HepG2 (cell line): ENCODE data around the gene DBNDD2. TPM values are rescaled to one million over a fixed set of nuclear protein-coding genes. Genes with fewer than 3 reads are reported as not detected.
A peak's percentile ranks its signal among the peaks of the same experiment; 100 is the strongest.

Experiments used
- DNMT1 ChIP-seq: sonication (generic); formaldehyde crosslinking; IDR thresholded peaks from 2 replicates; pipeline ENCODE4 v1.5.1; 2020; ENCODE audit warnings: mild to moderate bottlenecking, missing genetic modification reagents
- ELF1 ChIP-seq: sonication (generic); formaldehyde crosslinking; IDR thresholded peaks from 2 replicates; pipeline ENCODE4 v1.4.0; 2020; ENCODE audit warnings: missing genetic modification reagents
- ESRRA ChIP-seq: sonication (generic); formaldehyde crosslinking; IDR thresholded peaks from 2 replicates; pipeline ENCODE4 v1.5.1; 2020; ENCODE audit warnings: mild to moderate bottlenecking, low read depth, missing genetic modification reagents
- FOXP4 ChIP-seq: sonication (generic); formaldehyde crosslinking; IDR thresholded peaks from 2 replicates; pipeline ENCODE4 v1.4.0; 2020; ENCODE audit warnings: missing genetic modification reagents
- HIVEP1 ChIP-seq: sonication (generic); formaldehyde crosslinking; IDR thresholded peaks from 2 replicates; pipeline ENCODE4 v1.4.0; 2020; ENCODE audit warnings: mild to moderate bottlenecking, missing genetic modification reagents
- HOMEZ ChIP-seq: IDR thresholded peaks from 2 replicates; pipeline ENCODE4 v1.6.1; 2016; ENCODE audit warnings: low read depth
- MED1 ChIP-seq: sonication (generic); formaldehyde crosslinking; IDR thresholded peaks from 2 replicates; pipeline ENCODE4 v1.4.0; 2020; ENCODE audit warnings: missing genetic modification reagents
- MXD4 ChIP-seq: IDR thresholded peaks from 2 replicates; pipeline ENCODE4 v1.6.1; 2016; ENCODE audit warnings: mild to moderate bottlenecking, missing biosample characterization, missing genetic modification reagents
- NFE2L2 ChIP-seq: fragments of 150-350 bp; IDR thresholded peaks from 2 replicates; pipeline ENCODE4 v1.6.1; 2014; ENCODE audit warnings: low read length
- THAP8 ChIP-seq: sonication (generic); formaldehyde crosslinking; IDR thresholded peaks from 2 replicates; pipeline ENCODE4 v1.5.1; 2020; ENCODE audit warnings: missing genetic modification reagents, mild to moderate bottlenecking, borderline replicate concordance
- YY1 ChIP-seq: IDR thresholded peaks from 2 replicates; pipeline ENCODE4 v1.6.1; 2011; ENCODE audit warnings: low read length, low read depth, moderate library complexity, mild to moderate bottlenecking; ENCODE audit not compliant: insufficient read depth, insufficient replicate concordance
- ZBTB37 ChIP-seq: sonication (generic); formaldehyde crosslinking; IDR thresholded peaks from 2 replicates; pipeline ENCODE4 v1.4.0; 2020; ENCODE audit warnings: mild to moderate bottlenecking, missing genetic modification reagents
- ZHX2 ChIP-seq, 2 experiments: sonication (generic) in 1 of 2; formaldehyde crosslinking in 1 of 2; IDR thresholded peaks; 2 replicates each; pipeline versions ENCODE4 v1.6.1 to v1.9.0; 2014 to 2022; ENCODE audit warnings: antibody characterized with exemption in 1 of 2, borderline replicate concordance in 1 of 2, inconsistent platforms in 1 of 2, low read depth in 1 of 2, missing genetic modification reagents in 1 of 2
- ZNF34 ChIP-seq: sonication (generic); formaldehyde crosslinking; IDR thresholded peaks from 2 replicates; pipeline ENCODE4 v1.4.0; 2020; ENCODE audit warnings: mild to moderate bottlenecking, missing genetic modification reagents, borderline replicate concordance
- ZNF570 ChIP-seq: sonication (generic); formaldehyde crosslinking; IDR thresholded peaks from 2 replicates; pipeline ENCODE4 v1.4.0; 2020; ENCODE audit warnings: mild to moderate bottlenecking, missing genetic modification reagents, borderline replicate concordance
- ZZZ3 ChIP-seq: sonication (generic); formaldehyde crosslinking; IDR thresholded peaks from 2 replicates; pipeline ENCODE4 v1.4.0; 2020; ENCODE audit warnings: missing genetic modification reagents, mild to moderate bottlenecking, borderline replicate concordance
- polyA plus RNA-seq, 8 experiments: library from polyadenylated mRNA; depleted of rRNA in 3 of 8; stranded (reverse) in 7 of 8; unstranded in 1 of 8; fragments of >200 nt; fragmentation: Illumina TruSeq in 4 of 8; extraction: Trizol in 4 of 8; gene quantifications; 2 replicates each; pipeline versions ENCODE4 v1.2.1 to v1.2.3, GENCODE V29; 2011 to 2016; ENCODE audit warnings: low read depth in 4 of 8, missing spikeins in 1 of 8, mixed read lengths in 1 of 8; ENCODE audit not compliant: insufficient read depth in 1 of 8
- total RNA-seq, 5 experiments: library from RNA; depleted of rRNA; stranded (reverse); fragments of >200 nt; fragmentation: Illumina TruSeq; extraction: Trizol; gene quantifications; 2 replicates each; pipeline ENCODE4 v1.2.3, GENCODE V29; 2016; ENCODE audit warnings: low read depth in 1 of 5

Gene DBNDD2
- total and polyA plus RNA-seq, 2 of the 13 experiments (the other 11 are each of a cell fraction or from before 2014, with no cell fraction given) = 16.7 to 47.6 TPM

GRCh38 chr20:45362804-45363610 lies 45.1 kb upstream of the DBNDD2 start, which contains the start of gene SYS1 (continued):
- TF ChIP-seq ZNF570 (CRISPR knock-in tag) (no peak), ZZZ3 (CRISPR knock-in tag) (peak; percentile 88), HOMEZ (CRISPR knock-in tag) (peak; percentile 89), ELF1 (CRISPR knock-in tag) (peak; percentile 98), NFE2L2 (peak; percentile 28; the same call in 1 of the 2 replicates), DNMT1 (no peak; the same call in 1 of the 2 replicates), HIVEP1 (CRISPR knock-in tag) (peak; percentile 98), FOXP4 (peak; percentile 56), ESRRA (peak; percentile 92), YY1 (peak; percentile 64), THAP8 (CRISPR knock-in tag) (no peak; the same call in 1 of the 2 replicates), ZBTB37 (CRISPR knock-in tag) (no peak), MED1 (peak; percentile 86), ZNF34 (peak; percentile 99), ZHX2 (IDR thresholded peaks at IDR 0.05; ENCODE audit: low read depth) (no peak; the same call in 1 of the 2 replicates), ZHX2 (CRISPR knock-in tag; IDR thresholded peaks at IDR 0.05; ENCODE audit: borderline replicate concordance) (0 out of 2 replicates have a peak, but pooled peaks have one; percentile 61), MXD4 (CRISPR knock-in tag) (peak; percentile 100)
